ENCODE data around the gene GLCCI1. TPM values are rescaled to one million over a fixed set of nuclear protein-coding genes. Genes with fewer than 3 reads are reported as not detected.

The GLCCI1 gene
- total RNA-seq, 1 donor from 2014 or later = 12.3 TPM

DNA sequence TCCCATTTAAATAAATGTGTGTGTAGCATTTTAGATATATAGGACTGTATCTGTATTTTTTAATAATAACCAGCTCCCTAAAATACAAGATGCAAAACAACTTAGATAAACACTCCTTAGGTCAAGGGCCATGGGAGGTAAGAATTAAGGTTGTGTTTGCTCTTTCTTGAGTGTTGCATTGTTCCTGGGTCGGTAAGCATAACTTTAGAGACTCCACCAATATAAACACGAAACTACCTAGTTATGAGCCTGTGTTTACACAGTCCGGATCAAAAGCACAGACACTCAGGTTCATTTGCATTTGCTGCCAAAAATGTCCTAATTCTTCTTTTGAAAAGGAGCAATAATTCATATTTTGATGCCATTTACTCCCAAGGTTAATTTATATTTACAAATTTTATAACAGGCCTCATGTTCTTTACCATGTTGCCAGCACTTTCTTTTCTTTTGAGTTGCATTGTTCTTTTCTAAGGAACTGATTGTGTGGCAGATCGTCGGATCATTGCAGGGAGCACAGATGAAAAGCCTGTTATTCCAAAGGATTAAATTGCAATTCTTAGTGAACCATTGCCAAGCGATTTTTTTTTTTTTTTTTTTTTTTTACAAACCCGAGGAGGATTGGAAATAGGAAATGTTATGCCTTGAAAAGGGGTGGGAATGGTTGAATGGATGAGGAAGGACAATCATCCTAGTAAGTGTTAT is 45.8 kb upstream of the GLCCI1 start:
- Mint-ChIP-seq H3K9me3 (ENCODE audit: unreplicated experiment) (no peaks in the 10 kb centered on the region), H3K4me3 (ENCODE audit: unreplicated experiment) (no peak overlapping the region), H3K4me1 (ENCODE audit: unreplicated experiment) (no peaks in the 10 kb centered on the region), H3K27ac (ENCODE audit: unreplicated experiment) (no peak overlapping the region), H3K36me3 (ENCODE audit: unreplicated experiment) (no peaks in the 10 kb centered on the region), H3K27me3 (ENCODE audit: unreplicated experiment) (no peaks in the 10 kb centered on the region)
- TF ChIP-seq, protein P1, sequence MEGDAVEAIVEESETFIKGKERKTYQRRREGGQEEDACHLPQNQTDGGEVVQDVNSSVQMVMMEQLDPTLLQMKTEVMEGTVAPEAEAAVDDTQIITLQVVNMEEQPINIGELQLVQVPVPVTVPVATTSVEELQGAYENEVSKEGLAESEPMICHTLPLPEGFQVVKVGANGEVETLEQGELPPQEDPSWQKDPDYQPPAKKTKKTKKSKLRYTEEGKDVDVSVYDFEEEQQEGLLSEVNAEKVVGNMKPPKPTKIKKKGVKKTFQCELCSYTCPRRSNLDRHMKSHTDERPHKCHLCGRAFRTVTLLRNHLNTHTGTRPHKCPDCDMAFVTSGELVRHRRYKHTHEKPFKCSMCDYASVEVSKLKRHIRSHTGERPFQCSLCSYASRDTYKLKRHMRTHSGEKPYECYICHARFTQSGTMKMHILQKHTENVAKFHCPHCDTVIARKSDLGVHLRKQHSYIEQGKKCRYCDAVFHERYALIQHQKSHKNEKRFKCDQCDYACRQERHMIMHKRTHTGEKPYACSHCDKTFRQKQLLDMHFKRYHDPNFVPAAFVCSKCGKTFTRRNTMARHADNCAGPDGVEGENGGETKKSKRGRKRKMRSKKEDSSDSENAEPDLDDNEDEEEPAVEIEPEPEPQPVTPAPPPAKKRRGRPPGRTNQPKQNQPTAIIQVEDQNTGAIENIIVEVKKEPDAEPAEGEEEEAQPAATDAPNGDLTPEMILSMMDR (IDR thresholded peaks at IDR 0.05) = no peak
- DNase-seq (ENCODE audit: extremely low spot score, unreplicated experiment) = no peak

DNA sequence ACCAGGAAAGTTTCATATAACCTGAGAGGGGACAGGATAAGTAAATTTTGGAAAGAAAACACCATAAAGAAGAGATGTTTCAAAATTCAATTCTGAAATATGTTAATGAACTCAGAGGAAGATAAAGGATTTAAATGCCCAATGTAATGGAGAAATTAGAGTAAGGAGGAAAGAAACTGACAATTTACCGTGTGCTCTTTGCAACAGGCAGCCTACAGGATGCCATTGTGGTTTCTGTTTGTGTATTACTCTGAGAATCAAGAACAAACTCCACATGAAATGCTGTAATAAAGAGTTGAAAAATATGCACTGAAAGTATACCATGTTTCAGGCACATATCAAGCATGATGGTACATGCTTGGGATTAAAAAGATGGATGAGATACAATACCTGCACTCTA is 44.8 kb upstream of the GLCCI1 start:
- Mint-ChIP-seq H3K4me3 (ENCODE audit: unreplicated experiment) (no peak overlapping the region), H3K4me1 (ENCODE audit: unreplicated experiment) (no peaks in the 10 kb centered on the region), H3K27me3 (ENCODE audit: unreplicated experiment) (no peaks in the 10 kb centered on the region), H3K27ac (ENCODE audit: unreplicated experiment) (no peak overlapping the region), H3K9me3 (ENCODE audit: unreplicated experiment) (no peaks in the 10 kb centered on the region), H3K36me3 (ENCODE audit: unreplicated experiment) (no peaks in the 10 kb centered on the region)
- TF ChIP-seq, protein P1 (IDR thresholded peaks at IDR 0.05) = no peak
- no peak for DNase-seq (ENCODE audit: extremely low spot score, unreplicated experiment)

DNA sequence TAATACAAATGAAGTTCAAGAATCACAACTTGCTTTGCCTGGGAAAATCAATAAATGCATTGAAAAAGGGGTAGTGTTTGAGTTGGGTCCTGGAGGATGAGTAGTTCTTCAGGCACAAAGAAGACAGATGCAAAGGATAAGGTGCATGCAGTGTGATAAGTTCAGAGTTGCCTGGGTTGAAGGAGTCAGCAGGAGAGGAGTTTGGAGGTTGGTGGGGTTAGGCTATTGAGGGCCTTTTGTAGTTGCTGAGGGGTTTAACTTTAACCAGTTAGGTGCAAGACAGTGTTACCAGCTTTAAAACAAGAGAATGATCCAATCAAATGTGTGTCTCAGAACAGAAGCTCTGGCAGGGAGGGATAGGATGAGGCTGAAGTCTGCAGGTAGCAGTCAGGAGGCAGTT is 44.3 kb upstream of the GLCCI1 start:
- H3K9me3 Mint-ChIP-seq (ENCODE audit: unreplicated experiment) = no peaks in the 10 kb centered on the region

DNA sequence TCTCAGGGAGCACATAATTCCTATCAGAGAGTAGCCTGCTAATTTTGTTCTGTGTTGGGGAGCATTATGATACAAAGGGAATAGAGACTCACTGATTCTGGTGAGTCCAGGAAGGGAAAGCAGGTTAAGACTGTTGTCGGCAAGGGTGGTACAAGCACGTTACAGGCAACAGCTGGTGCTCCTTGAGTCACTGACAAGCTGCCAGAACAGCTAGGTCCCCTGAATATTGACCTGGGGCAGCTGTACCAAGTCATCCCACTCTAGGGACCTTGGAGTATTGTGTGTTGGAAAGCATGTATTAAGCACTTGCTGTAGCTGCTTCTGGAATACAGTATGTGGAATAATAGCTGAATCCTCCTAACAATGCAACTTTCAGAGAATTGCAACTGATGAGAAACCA is 37.0 kb upstream of the GLCCI1 start:
- Mint-ChIP-seq H3K9me3 (ENCODE audit: unreplicated experiment) (no peaks in the 10 kb centered on the region), H3K4me1 (ENCODE audit: unreplicated experiment) (no peaks in the 10 kb centered on the region), H3K27ac (ENCODE audit: unreplicated experiment) (no peak overlapping the region), H3K36me3 (ENCODE audit: unreplicated experiment) (no peaks in the 10 kb centered on the region), H3K27me3 (ENCODE audit: unreplicated experiment) (no peaks in the 10 kb centered on the region), H3K4me3 (ENCODE audit: unreplicated experiment) (no peak overlapping the region)
- DNase-seq (ENCODE audit: extremely low spot score, unreplicated experiment) = no peak
- TF ChIP-seq, protein P1 (IDR thresholded peaks at IDR 0.05) = no peak

More for the DNA sequence above, 44.3 kb upstream of the GLCCI1 start:
- H3K27me3 Mint-ChIP-seq (ENCODE audit: unreplicated experiment) = no peaks in the 10 kb centered on the region
- H3K4me3 Mint-ChIP-seq (ENCODE audit: unreplicated experiment) = no peak overlapping the region
- no peak overlapping the region for H3K27ac Mint-ChIP-seq (ENCODE audit: unreplicated experiment)
- no peaks in the 10 kb centered on the region for H3K4me1 Mint-ChIP-seq (ENCODE audit: unreplicated experiment)
- TF ChIP-seq, protein P1 (IDR thresholded peaks at IDR 0.05) = no peak
- DNase-seq (ENCODE audit: extremely low spot score, unreplicated experiment) = no peak
- H3K36me3 Mint-ChIP-seq (ENCODE audit: unreplicated experiment) = no peaks in the 10 kb centered on the region

DNA sequence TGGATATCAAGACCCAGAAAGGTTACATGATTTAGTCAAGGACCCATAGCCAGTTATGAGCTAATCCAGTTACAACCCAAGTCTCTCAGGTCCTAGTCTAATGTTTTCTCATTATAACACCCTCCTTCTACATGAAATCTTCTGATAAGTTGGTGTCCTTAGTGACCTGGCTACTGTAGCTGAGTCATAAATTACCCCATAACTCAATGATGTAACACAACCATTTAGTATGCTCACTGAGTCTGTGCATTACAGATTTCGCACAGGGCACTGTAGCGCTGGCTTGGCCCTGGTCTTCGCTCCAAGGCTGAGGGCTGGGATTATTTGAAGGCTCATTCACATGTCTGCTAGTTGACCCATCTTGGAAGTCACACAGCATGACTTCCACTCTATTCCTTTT is 36.0 kb upstream of the GLCCI1 start:
- TF ChIP-seq, protein P1 (IDR thresholded peaks at IDR 0.05) = no peak
- H3K36me3 Mint-ChIP-seq (ENCODE audit: unreplicated experiment) = no peaks in the 10 kb centered on the region
- no peaks in the 10 kb centered on the region for H3K9me3 Mint-ChIP-seq (ENCODE audit: unreplicated experiment)
- H3K4me1 Mint-ChIP-seq (ENCODE audit: unreplicated experiment) = no peaks in the 10 kb centered on the region
- H3K27me3 Mint-ChIP-seq (ENCODE audit: unreplicated experiment) = no peaks in the 10 kb centered on the region
- DNase-seq (ENCODE audit: extremely low spot score, unreplicated experiment) = no peak
- no peak overlapping the region for H3K4me3 Mint-ChIP-seq (ENCODE audit: unreplicated experiment)
- H3K27ac Mint-ChIP-seq (ENCODE audit: unreplicated experiment) = no peak overlapping the region

Measured in osteocyte (in vitro differentiated cells).